GM21723 (cell line): ENCODE data around the gene MEGF8.

ENCODE experiments used
- ATAC-seq: cut with Tn5 transposase; IDR thresholded peaks from one replicate; pipeline ENCODE4 v1.9.1; 2021; ENCODE audit warnings: mild to moderate bottlenecking, moderate library complexity; ENCODE audit not compliant: unreplicated experiment

MEGF8 gene

GRCh38 chr19:42410371-42410770 is 84.9 kb downstream of the MEGF8 start:
- ATAC-seq, result no peak

GRCh38 chr19:42411581-42412178 is 86.2 kb downstream of the MEGF8 start:
- no peak for ATAC-seq

GRCh38 chr19:42412227-42412626 is 86.8 kb downstream of the MEGF8 start:
- ATAC-seq, result no peak

- ATAC-seq, result no peak
Measured at GRCh38 chr19:42412661-42413076, 87.2 kb downstream of the MEGF8 start.

GRCh38 chr19:42419309-42419708 is 93.9 kb downstream of the MEGF8 start:
- no peak for ATAC-seq

GRCh38 chr19:42420055-42420544 is 94.7 kb downstream of the MEGF8 start:
- no peak for ATAC-seq

- ATAC-seq, result no peak
Measured at GRCh38 chr19:42421101-42421500, 95.7 kb downstream of the MEGF8 start.

- no peak for ATAC-seq
Measured at GRCh38 chr19:42421591-42422031, 96.2 kb downstream of the MEGF8 start.

GRCh38 chr19:42422092-42422900 is 96.9 kb downstream of the MEGF8 start:
- peak; percentile 15 for ATAC-seq

GRCh38 chr19:42422901-42423461 is 97.5 kb downstream of the MEGF8 start:
- ATAC-seq, result peak; percentile 36

- peak; percentile 84 for ATAC-seq
Measured at GRCh38 chr19:42423462-42424344, 98.3 kb downstream of the MEGF8 start.

GRCh38 chr19:42424345-42424707 is 98.9 kb downstream of the MEGF8 start:
- no peak for ATAC-seq

- no peak for ATAC-seq
Measured at GRCh38 chr19:42424712-42425131, 99.3 kb downstream of the MEGF8 start.

GRCh38 chr19:42426643-42427042 is 101.2 kb downstream of the MEGF8 start:
- ATAC-seq, result no peak

GRCh38 chr19:42427313-42427712 is 101.9 kb downstream of the MEGF8 start, which contains the start of gene LIPE:
LIPE (minus strand) TSS chr19:42427388; CDS start chr19:42427149, 239 bp downstream.
- no peak for ATAC-seq
